HCT116 (cell line): ENCODE results near the gene ZNF280C. TPM values are rescaled to one million over a fixed set of nuclear protein-coding genes. Genes with fewer than 3 reads are reported as not detected.

Source experiments
- ATAC-seq: fragments of 200-7000 bp; cut with Tn5 transposase; 2 replicates; pipeline ENCODE4 v1.9.1; 2020; ENCODE audit warnings: mild to moderate bottlenecking, moderate library complexity
- BruUV-seq: library from RNA; stranded (reverse); fragments of 400-500 nt; replicated peaks from 2 replicates; lab custom pipeline; 2021; lab: Mats Ljungman, UMichigan
- CTCF ChIA-PET: fragments of 300-600 bp; sonication (Branson Sonifier 250); formaldehyde crosslinking; loops from one replicate; lab custom pipeline; 2021; ENCODE audit warnings: antibody characterized with exemption; lab: Charles Lee
- POLR2A ChIA-PET: fragments of 300-600, 350-600 bp; sonication (Branson Sonifier 250); formaldehyde crosslinking; loops from one replicate; lab custom pipeline; 2021; ENCODE audit warnings: antibody characterized with exemption; lab: Charles Lee
- RAD21 ChIA-PET, 2 experiments: fragments of 300-600 bp; sonication (Branson Sonifier 250); formaldehyde crosslinking; loops; one replicate each; lab custom pipeline; 2023; ENCODE audit warnings: low total read pairs in 2 of 2; ENCODE audit not compliant: uncharacterized antibody in 2 of 2, unreplicated experiment in 2 of 2, low non-redundant PET in 1 of 2; lab: Charles Lee
- DNase-seq: peaks from one replicate; pipeline ENCODE4 v3.0.0-alpha.2; 2010; ENCODE audit warnings: low read depth, low spot score
- H2AFZ ChIP-seq: fragments of 200-600 bp; shearing (Covaris generic), sonication (generic); 2 replicates; pipeline ENCODE4 v1.6.1; 2017; ENCODE audit warnings: low read depth, mixed run types, mixed read lengths, antibody characterized with exemption, low read length; ENCODE audit not compliant: poor library complexity, severe bottlenecking
- H3K27ac ChIP-seq: 2 replicates; pipeline ENCODE4 v1.5.1; 2012; ENCODE audit warnings: low read depth, low read length
- H3K27me3 ChIP-seq: fragments of 200-600 bp; sonication (generic); 2 replicates; pipeline ENCODE4 v1.6.1; 2016; ENCODE audit warnings: mixed run types, low read length, mixed read lengths; ENCODE audit not compliant: insufficient read depth
- H3K36me3 ChIP-seq, 2 experiments: fragments of 200-500 bp in 1 of 2; fragments of 200-600 bp in 1 of 2; sonication (Bioruptor generic) in 1 of 2; sonication (generic) in 1 of 2; 2 replicates each; pipeline versions ENCODE4 v1.5.1 to v1.6.1; 2014 to 2016; ENCODE audit warnings: low read length in 2 of 2, inconsistent platforms in 1 of 2, mixed read lengths in 1 of 2, mixed run types in 1 of 2; ENCODE audit not compliant: insufficient read depth in 2 of 2, control insufficient read depth in 1 of 2
- H3K4me1 ChIP-seq, 2 experiments: fragments of 200-600 bp in 1 of 2; sonication (generic) in 1 of 2; 2 replicates each; pipeline versions ENCODE4 v1.5.1 to v1.6.1; 2012 to 2017; ENCODE audit warnings: low read length in 2 of 2, inconsistent platforms in 1 of 2, mild to moderate bottlenecking in 1 of 2, mixed read lengths in 1 of 2, mixed run types in 1 of 2, moderate library complexity in 1 of 2; ENCODE audit not compliant: insufficient read depth in 2 of 2, control insufficient read depth in 1 of 2
- H3K4me2 ChIP-seq: fragments of 200-600 bp; sonication (generic); 2 replicates; pipeline ENCODE4 v1.6.1; 2017; ENCODE audit warnings: mixed run types, low read length, mixed read lengths
- H3K4me3 ChIP-seq, 2 experiments: fragments of 200-600 bp in 1 of 2; sonication (generic) in 1 of 2; replicated peaks in 1 of 2; 2 replicates each; pipeline ENCODE4 v1.5.1; 2011 to 2016; ENCODE audit warnings: low read length in 2 of 2, control low read depth in 1 of 2, low read depth in 1 of 2, mild to moderate bottlenecking in 1 of 2, mixed read lengths in 1 of 2, mixed run types in 1 of 2
- H3K79me2 ChIP-seq: fragments of 200-600 bp; sonication (generic); 2 replicates; pipeline ENCODE4 v1.6.1; 2017; ENCODE audit warnings: mild to moderate bottlenecking, mixed run types, low read length, moderate library complexity, mixed read lengths; ENCODE audit not compliant: insufficient read depth
- H3K9ac ChIP-seq: fragments of 200-600 bp; sonication (generic); 2 replicates; pipeline ENCODE4 v1.6.1; 2016; ENCODE audit warnings: low read length, mixed read lengths
- H3K9me2 ChIP-seq: fragments of 200-600 bp; sonication (generic), shearing (Covaris generic); 2 replicates; pipeline ENCODE4 v1.6.1; 2017; ENCODE audit warnings: mixed run types, mild to moderate bottlenecking, moderate library complexity; ENCODE audit not compliant: insufficient read depth
- H3K9me3 ChIP-seq, 2 experiments: fragments of 200-500 bp in 1 of 2; fragments of 200-600 bp in 1 of 2; sonication (Bioruptor generic) in 1 of 2; sonication (generic) in 1 of 2; 2 replicates each; pipeline ENCODE4 v1.6.1; 2014 to 2017; ENCODE audit warnings: low read length in 2 of 2, mixed read lengths in 2 of 2, inconsistent platforms in 1 of 2, low read depth in 1 of 2, mild to moderate bottlenecking in 1 of 2, mixed run types in 1 of 2, moderate library complexity in 1 of 2; ENCODE audit not compliant: control insufficient read depth in 1 of 2, insufficient read depth in 1 of 2
- H4K20me1 ChIP-seq: fragments of 200-600 bp; sonication (generic), shearing (Covaris generic); 2 replicates; pipeline ENCODE4 v1.6.1; 2017; ENCODE audit warnings: mixed run types, mild to moderate bottlenecking, moderate library complexity; ENCODE audit not compliant: insufficient read depth
- CTCF ChIP-seq, 3 experiments: fragments of 200-600 bp in 1 of 3; sonication (generic) in 1 of 3; IDR thresholded peaks in 2 of 3; conservative IDR thresholded peaks in 1 of 3; 2 replicates each; pipeline ENCODE4 v1.5.1; 2012 to 2017; ENCODE audit warnings: low read depth in 2 of 3, low read length in 2 of 3, antibody characterized with exemption in 1 of 3, borderline replicate concordance in 1 of 3, control low read depth in 1 of 3, mild to moderate bottlenecking in 1 of 3, mixed read lengths in 1 of 3, mixed run types in 1 of 3, moderate library complexity in 1 of 3; ENCODE audit not compliant: insufficient read depth in 1 of 3
- EGR1 ChIP-seq: IDR thresholded peaks from 2 replicates; pipeline ENCODE4 v1.6.1; 2012; ENCODE audit warnings: low read depth
- ELF1 ChIP-seq: IDR thresholded peaks from 2 replicates; pipeline ENCODE4 v1.6.1; 2012; ENCODE audit warnings: low read depth, borderline replicate concordance
- FOSL1 ChIP-seq: IDR thresholded peaks from 2 replicates; pipeline ENCODE4 v1.6.1; 2012; ENCODE audit warnings: low read depth
- JUND ChIP-seq: IDR thresholded peaks from 2 replicates; pipeline ENCODE4 v1.6.1; 2012
- POLR2A ChIP-seq: IDR thresholded peaks from 2 replicates; pipeline ENCODE4 v1.7.0; 2011; ENCODE audit warnings: borderline replicate concordance; ENCODE audit not compliant: insufficient read depth, insufficient read length; ENCODE audit errors: extremely low read depth
- POLR2AphosphoS5 ChIP-seq: IDR thresholded peaks from 2 replicates; pipeline ENCODE4 v1.6.1; 2011; ENCODE audit warnings: mild to moderate bottlenecking, low read depth, low read length, moderate library complexity
- REST ChIP-seq: IDR thresholded peaks from 2 replicates; pipeline ENCODE4 v1.6.1; 2012; ENCODE audit warnings: low read depth
- SIN3A ChIP-seq: IDR thresholded peaks from 2 replicates; pipeline ENCODE4 v1.6.1; 2012; ENCODE audit warnings: low read depth
- SRF ChIP-seq: IDR thresholded peaks from 2 replicates; pipeline ENCODE4 v1.6.1; 2012; ENCODE audit warnings: low read depth
- ZBTB33 ChIP-seq: IDR thresholded peaks from 2 replicates; pipeline ENCODE4 v1.6.1; 2011; ENCODE audit warnings: mild to moderate bottlenecking, low read length, moderate library complexity; ENCODE audit not compliant: insufficient replicate concordance; ENCODE audit errors: extremely low read depth
- ZNF274 ChIP-seq: fragments of 200-500 bp; sonication (Bioruptor generic); IDR thresholded peaks from 2 replicates; pipeline ENCODE4 v1.6.1; 2014; ENCODE audit warnings: mild to moderate bottlenecking, low read depth, low read length, inconsistent platforms
- intact Hi-C: fragments of 100-400 bp; cut with micrococcal nuclease; formaldehyde crosslinking; loops from 2 replicates; pipeline ENCODE4 v1.10.0; 2022
- total RNA-seq: library from RNA; stranded (reverse); gene quantifications from one replicate; pipeline ENCODE4 v1.2.1, GENCODE V29; 2021; ENCODE audit not compliant: unreplicated experiment

The ZNF280C gene
- total RNA-seq, 1 experiment from 2014 or later, result 12.3 TPM

GRCh38 chrX:130262231-130262630 lies 6.5 kb downstream of the ZNF280C start:
- no peak overlapping the region for H3K27ac ChIP-seq
- H3K9me2 ChIP-seq, result no peaks in the 10 kb centered on the region
- no peak for ATAC-seq
- no peaks in the 10 kb centered on the region for H3K27me3 ChIP-seq
- intact Hi-C loops, result no loop called here
- H3K4me3 ChIP-seq, result no peak overlapping the region
- no peak overlapping the region for H3K9ac ChIP-seq
- no peak overlapping the region for H2AFZ ChIP-seq
- no peak overlapping the region for H3K4me2 ChIP-seq
- H3K4me1 ChIP-seq, result peaks cover 4 to 25% of the 10 kb centered on the region in 2 experiments; a peak in 3 of 4 replicates
- H3K79me2 ChIP-seq, result peaks cover 47% of the 10 kb centered on the region
- DNase-seq, result no peak
- no TSS peak for BruUV-seq
- ChIA-PET CTCF (no interaction called here), RAD21 (no interaction called here), POLR2A (no interaction called here)
- no peaks in the 10 kb centered on the region for H3K9me3 ChIP-seq
- H3K36me3 ChIP-seq, result no peaks in the 10 kb centered on the region
- TF ChIP-seq FOSL1, result no peak
- no peaks in the 10 kb centered on the region for H4K20me1 ChIP-seq

GRCh38 chrX:130261296-130261893 lies 7.3 kb downstream of the ZNF280C start:
- Histone ChIP-seq H3K4me1 (peaks cover 4 to 24% of the 10 kb centered on the region in 2 experiments; a peak in 2 of 4 replicates), H3K9me2 (no peaks in the 10 kb centered on the region), H3K9ac (no peak overlapping the region), H3K4me3 (no peak overlapping the region), H2AFZ (no peak overlapping the region), H4K20me1 (no peaks in the 10 kb centered on the region), H3K9me3 (no peaks in the 10 kb centered on the region), H3K4me2 (peak overlapping the region; percentile 14; the same call in 1 of the 2 replicates), H3K27me3 (no peaks in the 10 kb centered on the region), H3K36me3 (no peaks in the 10 kb centered on the region), H3K79me2 (peaks cover 39% of the 10 kb centered on the region), H3K27ac (no peak overlapping the region)
- DNase-seq, result no peak
- intact Hi-C loops, result no loop called here
- ChIA-PET CTCF (no interaction called here), POLR2A (no interaction called here), RAD21 (no interaction called here)
- no peak for ATAC-seq
- no TSS peak for BruUV-seq
- TF ChIP-seq SIN3A (no peak), JUND (no peak), ZBTB33 (no peak), ZNF274 (no peak), REST (no peak), CTCF (IDR thresholded peaks at IDR 0.05 in 2 of 3, conservative IDR thresholded peaks at IDR 0.05 in 1 of 3; ENCODE audit: borderline replicate concordance in 1 of 3, insufficient read depth in 1 of 3, low read depth in 2 of 3, low read length in 2 of 3) (no peak), ELF1 (no peak), FOSL1 (no peak), POLR2AphosphoS5 (no peak), EGR1 (no peak), SRF (no peak), POLR2A (no peak)
